GM19438 (cell line): Measurements from ENCODE around the gene USF2.

ENCODE experiments used
- ATAC-seq: cut with Tn5 transposase; IDR thresholded peaks from one replicate; pipeline ENCODE4 v1.9.1; 2021; ENCODE audit warnings: low read depth; ENCODE audit not compliant: unreplicated experiment

The USF2 gene

DNA sequence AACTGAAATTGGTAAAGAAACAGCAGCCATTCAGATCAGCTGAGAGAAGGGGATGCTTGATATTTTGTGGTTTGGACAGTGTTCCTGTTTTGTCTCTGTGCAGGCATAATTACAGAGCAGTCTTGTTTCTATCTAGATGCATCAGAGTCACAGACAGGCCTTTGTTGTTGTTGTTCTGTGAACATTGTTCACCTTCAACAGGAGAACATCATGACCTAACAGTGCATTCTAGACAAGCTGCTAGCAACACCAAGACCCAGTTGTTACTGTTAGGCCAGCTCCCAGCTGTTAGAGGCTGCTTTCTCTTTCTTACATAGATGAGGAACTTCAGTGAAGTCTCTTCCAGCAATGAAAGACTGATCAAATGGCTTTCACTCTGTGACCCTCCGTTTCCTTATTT is 28.4 kb upstream of the USF2 start:
- ATAC-seq = no peak

DNA sequence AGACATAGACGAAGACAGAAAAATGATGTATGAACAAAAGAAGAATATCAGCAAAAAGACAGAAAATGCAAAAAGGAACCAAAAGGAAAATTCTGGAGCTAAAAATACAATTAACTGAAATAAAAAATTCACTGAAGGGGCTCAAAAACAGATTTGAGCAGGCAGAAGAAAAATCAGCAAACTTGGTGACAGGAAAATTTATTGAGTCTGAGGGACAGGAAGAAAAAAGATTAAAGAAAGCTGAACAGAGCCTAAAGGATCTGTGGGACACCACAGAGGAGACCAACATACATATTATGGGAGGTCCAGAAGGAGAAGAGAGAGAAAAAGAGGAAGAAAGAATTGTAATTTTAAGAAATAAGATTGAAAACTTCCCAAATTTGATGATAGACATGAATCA is 27.3 kb upstream of the USF2 start:
- ATAC-seq = no peak

DNA sequence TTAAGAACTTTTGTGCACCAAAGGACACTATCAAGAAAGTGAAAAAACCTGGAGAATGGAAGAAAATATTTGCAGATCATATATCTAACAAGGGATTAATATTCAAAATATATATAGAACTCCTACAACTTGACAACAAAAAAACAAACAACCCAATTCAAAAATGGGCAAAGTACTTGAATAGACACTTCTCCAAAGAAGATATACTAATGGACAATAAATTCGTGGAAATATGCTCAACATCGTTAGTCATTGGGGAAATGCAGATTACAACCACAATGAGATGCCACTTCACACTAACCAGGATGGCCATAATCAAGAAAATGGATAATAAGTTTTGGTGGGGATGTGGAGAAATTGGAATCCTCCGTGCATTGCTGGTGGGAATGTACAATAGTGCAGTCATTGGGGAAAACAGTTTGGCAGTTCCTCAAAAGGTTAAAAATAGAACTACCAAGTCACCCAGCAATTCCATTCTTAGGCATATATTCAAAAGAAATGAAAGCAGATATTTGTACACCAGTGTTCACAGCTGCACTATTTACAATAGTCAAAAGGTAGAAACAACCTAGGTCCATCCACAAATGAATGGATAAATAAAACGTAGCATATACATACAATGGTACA is 22.2 kb upstream of the USF2 start:
- no peak for ATAC-seq

DNA sequence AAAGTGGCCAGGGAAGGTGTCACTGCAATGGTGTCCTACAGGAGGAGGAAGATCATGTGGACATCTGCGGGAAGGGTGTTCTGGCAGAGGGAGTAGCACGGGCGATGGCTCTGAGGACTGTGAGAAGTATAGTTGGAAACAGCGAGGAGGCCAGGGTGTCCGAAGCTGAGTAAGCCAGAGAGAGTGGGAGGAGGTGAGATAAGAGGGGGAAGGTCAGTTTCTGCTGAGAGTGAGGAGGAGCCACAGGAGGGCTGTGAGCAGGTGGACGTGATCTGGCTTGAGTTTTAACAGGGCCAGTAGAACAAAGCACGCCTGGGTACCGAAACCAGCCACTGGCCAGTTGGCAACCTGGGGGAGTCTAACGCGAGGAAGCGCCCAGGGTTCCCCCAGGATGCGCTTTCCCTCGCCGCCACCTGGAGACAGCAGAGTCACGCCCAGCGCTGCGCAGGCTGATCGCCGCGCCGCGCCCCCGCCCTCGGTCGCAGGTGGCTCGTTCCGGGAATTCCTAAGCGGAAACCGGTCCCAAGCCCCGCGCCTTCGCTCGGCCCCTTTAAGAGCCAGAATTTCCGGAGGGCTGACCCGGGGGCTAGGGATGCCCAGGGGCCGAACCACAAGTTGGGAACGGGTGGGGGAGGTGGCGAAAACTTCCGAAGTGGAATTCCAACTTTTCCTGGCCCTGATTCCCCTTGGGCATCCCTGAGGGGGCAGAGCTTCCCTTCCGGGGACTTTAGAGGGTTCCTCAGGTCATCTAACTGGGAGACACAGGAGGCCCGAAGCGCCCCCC is 21.0 kb upstream of the USF2 start:
- ATAC-seq = peak; percentile 47

DNA sequence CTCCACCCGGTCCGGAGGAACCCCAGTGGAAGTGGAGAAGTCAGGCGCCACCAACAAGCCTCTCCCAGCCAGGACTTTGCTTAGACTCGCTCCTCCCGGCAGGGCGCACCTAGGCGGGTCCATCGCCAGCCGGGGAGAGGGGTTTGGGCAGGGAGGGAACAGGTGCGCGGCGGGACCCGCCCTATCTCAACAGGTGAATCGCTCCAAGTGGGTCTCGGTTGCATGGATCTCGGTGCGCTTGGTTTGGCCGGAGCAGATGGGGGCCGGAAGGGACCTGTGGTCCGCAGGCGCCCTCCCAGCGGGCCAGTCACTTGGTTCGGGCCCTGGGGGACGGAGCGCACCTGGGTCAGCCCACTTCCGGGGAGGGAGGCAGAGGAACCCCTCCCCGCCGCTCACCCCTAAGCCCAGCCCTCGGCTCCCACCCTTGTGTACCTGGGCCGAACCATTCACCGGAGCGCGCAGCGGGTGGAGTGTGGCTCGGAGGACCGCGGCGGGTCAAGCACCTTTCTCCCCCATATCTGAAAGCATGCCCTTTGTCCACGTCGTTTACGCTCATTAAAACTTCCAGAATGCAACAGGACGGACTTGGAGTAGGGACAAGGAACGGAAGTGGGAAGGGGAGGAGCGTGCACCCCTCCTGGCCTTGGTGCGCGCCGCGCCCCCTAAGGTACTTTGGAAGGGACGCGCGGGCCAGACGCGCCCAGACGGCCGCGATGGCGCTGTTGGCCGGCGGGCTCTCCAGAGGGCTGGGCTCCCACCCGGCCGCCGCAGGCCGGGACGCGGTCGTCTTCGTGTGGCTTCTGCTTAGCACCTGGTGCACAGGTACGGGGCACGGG is 20.2 kb upstream of the USF2 start, which contains the start of gene LSR:
Gene LSR, plus strand, starts transcription at position 693 of the 836 bp plus-strand sequence. Its CDS starts 21 bp downstream, at position 714.
- ATAC-seq = peak; percentile 76

DNA sequence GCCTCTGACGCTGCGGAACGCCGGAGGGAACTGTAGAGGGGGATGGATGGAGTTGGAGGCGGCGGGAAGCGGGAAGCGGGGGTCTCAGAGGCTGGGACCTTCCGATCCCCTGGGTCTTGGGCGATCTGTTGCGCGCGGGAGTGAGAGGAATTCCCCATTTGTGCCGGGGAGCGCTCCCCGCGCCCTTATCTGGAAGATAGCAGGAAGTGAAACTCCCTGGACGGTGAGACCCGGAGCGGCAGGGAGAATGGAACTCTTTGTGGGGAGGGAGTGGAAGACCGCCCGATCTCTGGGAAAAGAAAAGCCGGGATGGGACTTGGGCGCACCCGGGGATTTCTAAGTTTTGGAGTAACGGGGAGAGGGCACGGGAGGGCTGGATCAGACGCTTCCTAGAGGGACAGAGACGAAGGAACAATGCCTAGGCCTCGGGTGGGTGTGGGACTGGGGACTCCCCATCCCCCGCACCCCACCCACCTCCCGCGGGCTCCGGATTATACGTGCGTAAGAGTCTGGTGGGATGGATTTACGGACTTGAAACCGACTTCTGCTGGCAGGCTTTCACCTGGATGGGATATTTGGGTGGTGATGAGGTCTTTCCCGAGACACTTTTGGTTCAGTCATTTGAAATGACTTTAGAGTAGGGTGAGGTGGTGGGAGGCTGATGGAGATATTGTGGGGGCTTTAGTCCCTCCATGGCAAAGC is 19.5 kb upstream of the USF2 start:
- no peak for ATAC-seq

DNA sequence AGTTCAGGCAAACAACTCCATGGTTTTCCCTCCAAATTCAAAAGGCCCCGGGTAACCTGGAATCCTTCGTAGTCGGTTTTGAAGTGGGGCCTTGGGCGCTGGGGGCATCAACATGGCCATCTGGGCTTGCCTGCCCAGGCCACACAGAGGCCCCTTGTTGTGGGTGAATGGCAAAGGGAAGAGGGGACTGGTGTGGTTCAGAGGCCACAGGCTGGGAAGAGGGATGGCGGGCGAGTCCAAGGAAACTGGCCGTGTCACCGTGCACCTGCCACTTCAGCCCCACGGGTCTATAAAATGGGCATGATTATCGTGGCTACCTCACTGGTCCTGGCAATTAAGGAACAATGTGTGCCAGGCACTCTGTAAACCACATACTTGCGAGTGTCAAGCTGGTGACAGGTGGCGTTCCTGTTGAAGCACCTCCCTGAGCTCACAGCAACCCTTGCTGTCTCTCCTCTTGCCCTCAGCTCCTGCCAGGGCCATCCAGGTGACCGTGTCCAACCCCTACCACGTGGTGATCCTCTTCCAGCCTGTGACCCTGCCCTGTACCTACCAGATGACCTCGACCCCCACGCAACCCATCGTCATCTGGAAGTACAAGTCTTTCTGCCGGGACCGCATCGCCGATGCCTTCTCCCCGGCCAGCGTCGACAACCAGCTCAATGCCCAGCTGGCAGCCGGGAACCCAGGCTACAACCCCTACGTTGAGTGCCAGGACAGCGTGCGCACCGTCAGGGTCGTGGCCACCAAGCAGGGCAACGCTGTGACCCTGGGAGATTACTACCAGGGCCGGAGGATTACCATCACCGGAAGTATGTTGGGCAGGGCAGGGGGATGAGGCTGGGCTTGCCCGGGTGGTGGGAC is 18.7 kb upstream of the USF2 start:
- no peak for ATAC-seq

DNA sequence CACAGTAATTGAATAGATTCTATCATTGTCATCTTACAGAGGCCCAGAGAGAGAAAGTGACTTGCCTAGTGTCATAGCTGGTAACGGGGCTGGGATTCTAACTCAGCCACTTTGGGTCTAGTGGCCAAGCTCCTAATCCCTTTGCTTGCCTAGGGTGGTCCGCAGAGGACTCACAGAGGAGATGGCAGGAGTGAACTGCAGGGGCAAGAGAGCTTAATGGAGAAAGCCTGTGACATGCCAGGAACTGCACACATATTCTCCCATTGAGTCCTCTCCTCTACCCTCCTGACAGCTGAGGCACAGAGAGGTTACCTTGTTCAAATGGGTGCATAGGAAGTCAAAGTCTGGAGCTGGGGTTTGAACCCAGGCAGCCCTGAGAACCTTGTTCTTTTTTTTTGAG is 17.3 kb upstream of the USF2 start:
- no peak for ATAC-seq

DNA sequence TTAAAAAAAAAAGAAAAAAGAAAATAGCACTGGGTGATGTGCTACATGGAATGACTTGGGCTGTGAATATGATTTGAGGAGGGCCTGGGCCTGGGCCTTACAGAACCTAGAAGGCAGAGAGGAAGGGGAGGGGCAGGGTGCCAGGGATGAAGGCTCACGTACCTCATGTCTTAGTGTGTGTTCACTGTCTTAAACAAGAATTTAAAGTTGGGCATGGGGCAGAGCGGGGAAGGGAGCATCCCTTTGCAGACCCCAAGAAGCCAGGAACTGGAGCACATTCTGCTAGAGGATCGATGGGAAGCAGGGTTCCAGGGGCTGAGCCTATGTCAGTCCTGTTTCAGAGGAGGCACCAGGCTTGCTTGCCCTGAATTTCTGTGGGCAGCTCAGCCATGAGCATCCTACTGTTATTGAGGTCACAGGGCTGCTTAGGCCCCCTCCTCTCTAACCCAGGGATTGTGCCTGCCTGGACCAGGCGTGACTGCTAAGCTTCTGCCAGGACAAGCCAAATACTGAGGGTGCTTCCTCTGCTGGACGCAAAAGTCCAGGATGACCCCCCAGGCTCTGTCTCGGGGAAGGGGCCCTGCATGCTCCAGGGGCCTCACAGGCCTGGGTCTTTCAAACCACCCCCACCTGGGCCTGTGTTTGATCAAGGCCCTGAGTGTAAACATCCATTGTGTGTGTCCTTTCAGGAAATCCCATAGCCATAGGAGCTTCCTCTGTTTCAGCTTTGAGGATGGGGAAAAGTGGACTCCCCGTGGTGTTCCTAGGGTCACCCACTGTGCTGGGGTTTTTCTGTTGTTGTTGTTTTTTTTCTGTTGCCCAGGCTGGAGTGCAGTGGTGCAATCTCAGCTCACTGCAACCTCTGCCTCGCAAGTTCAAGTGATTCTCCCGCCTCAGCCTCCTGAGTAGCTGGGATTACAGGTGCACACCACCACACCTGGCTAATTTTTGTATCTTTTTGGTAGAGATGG is 15.2 kb upstream of the USF2 start:
- ATAC-seq = no peak

DNA sequence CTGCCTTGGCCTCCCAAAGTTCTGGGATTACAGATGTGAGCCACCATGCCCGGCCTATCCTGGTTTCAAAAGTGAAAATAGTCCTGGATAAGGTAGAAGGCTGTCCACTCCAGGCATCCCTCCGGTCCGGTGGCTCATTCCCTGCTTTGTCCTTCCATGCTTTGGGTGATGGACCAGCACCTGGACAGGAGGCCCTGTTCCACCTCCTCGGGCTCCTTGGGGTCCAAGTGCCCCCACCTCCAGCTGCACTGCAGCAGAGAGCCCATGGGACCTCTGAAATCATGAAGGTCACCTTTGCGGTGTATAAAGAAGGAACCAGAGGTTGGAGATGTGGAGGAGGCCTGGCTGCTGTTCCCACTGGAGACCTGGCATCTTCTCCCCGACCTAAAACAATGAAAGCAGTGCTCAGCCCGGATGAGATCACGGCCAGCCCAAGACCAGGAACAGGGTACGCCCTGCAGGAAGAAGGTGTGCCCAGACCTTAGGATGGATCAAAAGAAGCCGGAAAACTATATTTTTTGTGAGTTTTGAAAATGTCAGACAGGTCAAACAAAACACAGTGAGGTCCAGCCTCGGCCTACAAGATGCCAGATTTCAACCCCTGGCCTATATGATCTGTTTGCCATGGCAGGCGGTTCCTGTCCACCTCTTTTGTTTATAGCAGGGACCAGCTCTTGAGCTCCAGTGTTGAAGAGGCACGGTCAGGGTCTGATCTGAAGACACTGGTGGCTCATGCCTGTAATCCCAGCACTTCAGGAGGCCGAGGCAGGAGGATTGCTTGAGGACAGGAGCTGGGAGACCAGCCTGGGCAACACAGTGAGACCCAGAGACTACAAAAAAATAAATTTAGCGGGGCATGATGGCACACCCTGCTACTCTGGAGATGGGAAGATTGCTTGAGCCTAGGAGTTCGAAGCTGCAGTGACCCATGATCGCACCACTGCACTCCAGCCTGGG is 14.1 kb upstream of the USF2 start:
- no peak for ATAC-seq

DNA sequence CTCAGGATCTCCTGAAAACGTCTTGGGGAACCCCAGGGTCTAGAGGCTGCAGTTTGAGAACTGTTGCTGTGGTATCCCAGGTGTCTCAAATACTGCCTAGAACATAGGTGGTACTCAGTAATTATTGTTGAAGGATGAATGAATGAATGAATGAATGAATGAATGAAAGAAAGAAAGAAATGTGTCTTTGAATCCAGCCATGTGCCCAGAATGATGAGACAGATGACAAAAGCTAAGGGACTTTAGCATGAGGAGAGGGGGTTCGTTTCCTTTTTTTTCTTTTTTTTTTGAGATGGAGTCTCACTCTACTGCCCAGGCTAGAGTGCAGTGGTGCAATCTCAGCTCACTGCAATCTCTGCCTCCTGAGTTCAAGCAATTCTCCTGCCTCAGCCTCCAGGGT is 12.2 kb upstream of the USF2 start:
- no peak for ATAC-seq

DNA sequence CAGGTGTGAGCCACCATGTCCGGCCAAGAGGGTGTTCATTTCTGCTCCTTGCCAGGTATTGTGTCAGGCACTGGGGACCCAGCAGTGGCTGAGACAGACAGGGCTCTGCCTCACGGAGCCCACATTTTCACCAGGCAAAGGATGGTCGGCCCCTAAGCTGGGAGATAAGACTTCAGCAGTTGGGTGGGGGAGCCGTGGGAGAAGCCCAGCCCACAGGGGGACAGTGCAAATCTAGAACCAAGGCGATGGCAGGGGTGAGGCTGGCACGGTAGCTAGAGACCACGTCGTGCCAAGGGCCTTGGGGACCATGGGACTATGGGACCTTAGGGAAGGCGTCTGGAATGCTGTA is 11.7 kb upstream of the USF2 start:
- ATAC-seq = no peak

DNA sequence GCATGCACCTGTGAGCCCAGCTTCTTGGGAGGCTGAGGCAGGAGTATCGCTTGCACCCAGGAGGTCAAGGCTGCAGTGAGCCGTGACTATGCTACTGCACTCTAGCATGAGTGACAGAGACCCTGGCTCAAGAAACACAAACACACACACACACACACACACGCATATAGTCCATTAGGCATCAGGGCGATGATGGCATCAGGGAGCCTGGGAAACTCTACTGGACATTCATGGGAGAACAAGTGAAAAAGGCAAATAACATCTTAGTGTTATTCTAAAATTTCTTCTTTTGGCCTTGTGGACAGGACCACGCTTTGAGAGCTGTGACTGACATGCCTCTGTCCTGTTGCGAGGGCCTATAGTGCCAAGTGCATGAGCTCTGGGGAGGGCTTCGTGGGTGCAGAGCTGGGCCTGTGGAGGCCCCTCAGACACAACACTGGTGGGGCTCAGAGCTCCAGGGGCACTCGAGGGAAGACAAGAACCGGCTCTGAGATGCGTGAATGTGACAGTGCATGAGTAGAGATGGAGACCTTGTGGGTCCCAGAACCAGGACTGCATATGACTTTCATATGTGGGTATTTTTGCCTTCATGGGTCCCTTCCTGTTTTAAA is 8.0 kb upstream of the USF2 start:
- no peak for ATAC-seq

DNA sequence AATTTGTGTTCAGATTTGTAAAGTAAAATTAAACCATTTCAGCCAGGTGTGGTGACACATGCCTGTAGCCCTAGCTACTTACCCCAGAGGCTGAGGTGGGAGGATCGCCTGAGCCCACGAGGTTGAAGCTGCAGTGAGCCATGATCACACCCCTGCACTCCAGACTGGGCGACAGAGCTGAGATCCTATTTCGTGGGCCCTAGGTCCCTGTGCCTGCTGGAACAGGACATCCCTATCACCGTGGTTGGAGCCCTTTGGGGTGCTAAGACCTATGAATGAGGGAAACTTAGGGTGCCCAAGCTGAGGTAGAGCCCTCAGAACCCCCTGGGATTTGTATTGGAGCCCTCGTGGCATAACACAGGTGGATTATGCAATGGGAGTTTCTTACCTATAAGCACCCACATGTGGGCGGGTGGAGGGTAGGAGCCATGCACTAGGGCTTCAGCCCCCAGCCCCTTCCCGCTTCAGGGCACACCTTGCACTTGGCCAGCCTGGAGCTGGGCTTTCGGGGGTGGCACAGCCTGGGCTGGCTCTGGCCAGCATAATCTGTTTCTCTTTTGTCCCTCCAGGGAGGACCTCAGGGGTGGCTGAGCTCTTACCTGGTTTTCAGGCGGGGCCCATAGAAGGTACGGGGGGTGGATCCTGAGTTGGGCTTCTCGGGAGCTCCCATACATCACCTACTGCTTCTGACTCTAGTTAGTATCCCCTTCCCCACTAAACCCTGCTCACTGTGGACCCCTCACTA is 7.2 kb upstream of the USF2 start:
- ATAC-seq = no peak

DNA sequence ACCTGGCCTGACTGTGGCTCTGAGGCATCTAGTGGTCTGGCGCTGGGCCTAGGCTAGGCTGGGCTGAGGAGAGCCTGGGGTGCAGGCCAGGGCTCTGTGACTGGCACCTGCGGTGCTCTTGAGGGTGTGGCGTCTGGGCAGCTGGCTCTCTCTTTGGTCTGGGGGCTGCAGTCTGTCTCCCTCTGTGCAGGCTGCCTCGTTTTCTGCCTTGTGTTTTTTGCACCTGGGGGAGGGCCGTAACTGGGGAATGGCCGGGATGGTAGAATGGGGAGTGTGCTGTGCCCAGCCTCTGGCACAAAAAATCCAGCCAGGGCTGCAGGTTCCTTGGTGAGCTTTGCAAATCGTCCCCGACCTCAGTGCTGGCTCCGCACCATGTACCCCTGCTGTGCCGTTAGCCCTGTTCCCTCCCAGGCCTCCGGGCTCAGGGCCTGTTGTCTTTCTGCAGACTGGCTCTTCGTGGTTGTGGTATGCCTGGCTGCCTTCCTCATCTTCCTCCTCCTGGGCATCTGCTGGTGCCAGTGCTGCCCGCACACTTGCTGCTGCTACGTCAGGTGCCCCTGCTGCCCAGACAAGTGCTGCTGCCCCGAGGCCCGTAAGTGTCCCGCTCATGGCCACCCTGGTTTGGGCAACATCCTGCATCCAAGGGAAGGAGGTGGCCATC is 6.5 kb upstream of the USF2 start:
- ATAC-seq = no peak
